Activated CD4-positive, CD25-positive, alpha-beta regulatory T cell treated with anti-CD3 and anti-CD28 coated beads, Interleukin-2, amount 50 U/mL, for 72 hours (primary cell): ENCODE measurements around the gene WASF2.
"Not testable (repeated sequence)": the region's sequence is repeated elsewhere in the genome, so short reads cannot be mapped to it uniquely, and the experiment has no call there.

ENCODE experiments used
- DNase-seq: peaks from one replicate; pipeline ENCODE4 v3.0.0; 2021

WASF2 gene, protein sequence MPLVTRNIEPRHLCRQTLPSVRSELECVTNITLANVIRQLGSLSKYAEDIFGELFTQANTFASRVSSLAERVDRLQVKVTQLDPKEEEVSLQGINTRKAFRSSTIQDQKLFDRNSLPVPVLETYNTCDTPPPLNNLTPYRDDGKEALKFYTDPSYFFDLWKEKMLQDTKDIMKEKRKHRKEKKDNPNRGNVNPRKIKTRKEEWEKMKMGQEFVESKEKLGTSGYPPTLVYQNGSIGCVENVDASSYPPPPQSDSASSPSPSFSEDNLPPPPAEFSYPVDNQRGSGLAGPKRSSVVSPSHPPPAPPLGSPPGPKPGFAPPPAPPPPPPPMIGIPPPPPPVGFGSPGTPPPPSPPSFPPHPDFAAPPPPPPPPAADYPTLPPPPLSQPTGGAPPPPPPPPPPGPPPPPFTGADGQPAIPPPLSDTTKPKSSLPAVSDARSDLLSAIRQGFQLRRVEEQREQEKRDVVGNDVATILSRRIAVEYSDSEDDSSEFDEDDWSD

DNA sequence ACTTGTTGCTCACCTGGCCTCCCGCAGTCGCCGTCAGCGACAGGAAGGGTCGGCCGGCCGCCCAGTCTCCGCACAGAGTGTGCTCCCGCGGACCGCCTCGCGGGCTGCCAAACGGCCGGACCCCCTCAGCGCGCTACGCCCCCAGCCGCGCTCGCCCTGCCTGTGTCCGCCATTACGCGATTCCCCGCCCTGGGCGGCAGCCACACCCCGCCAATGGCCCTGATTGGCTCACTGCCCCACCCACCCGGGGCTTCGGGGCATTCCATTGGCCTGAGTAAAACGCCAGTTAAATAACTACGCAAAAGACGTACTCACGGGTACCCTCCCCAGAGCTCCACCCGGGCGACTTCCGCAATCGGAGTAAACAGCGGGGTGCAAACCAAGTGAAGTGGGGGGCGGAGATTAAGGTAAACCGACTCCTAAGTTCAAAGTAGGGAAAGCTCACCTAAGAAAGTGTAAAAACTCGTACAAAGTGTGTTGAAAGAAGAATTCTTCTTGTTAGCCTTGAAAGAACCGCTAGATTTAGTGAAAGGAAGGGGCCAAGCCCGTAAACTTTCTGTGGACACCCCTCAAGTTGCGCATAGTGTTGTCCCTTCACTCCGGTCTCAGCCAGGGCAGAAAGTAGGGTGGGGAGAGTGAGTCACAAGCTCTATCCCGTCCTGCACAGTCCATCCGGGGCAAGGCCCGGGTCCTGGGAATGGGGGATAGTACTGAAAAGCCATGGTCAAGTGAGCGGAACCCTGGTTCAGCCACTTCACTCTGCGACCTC lies at the start of gene WASF2:
WASF2 (minus strand) TSS at position 195 of the 769 bp plus-strand sequence. CDS start 61,277 bp downstream, outside the sequence.
- DNase-seq: peak; percentile 96

DNA sequence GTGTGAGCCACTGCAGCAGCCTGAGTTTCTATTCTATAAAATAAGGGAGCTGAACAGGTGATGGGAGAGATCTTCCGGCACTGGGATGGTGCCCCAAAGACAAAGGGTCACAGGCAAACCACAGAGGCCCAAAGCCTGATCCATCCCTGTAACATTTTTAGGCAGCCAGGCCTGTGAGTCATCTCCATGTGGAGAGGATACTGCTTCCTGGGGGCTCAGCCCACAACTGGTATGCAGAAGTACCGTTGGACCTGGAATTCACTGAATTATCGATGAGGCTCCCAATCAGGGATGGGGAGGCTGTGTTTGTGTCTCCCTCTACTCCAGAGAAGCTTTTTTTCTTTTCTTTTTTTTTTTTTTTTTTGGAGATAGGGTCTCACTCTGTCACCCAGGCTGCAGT lies 48.8 kb upstream of the WASF2 start:
- DNase-seq: no peak

DNA sequence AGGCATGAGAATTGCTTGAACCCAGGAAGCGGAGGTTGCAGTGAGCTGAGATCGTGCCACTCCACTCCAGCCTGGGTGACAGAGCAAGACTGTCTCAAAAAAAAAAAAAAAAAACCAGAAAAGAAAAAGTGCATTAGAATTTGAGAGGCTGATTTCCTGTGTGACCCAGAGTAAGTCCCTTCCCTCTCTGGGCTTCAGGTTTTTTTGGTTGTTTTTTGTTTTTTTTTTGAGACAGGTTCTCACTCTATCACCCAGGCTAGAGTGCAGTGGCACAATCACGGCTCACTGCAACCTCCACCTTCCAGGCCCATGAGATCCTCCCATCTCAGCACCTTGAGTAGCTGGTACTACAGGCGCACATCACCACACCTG lies 48.3 kb upstream of the WASF2 start:
- not testable (repeated sequence) for DNase-seq

DNA sequence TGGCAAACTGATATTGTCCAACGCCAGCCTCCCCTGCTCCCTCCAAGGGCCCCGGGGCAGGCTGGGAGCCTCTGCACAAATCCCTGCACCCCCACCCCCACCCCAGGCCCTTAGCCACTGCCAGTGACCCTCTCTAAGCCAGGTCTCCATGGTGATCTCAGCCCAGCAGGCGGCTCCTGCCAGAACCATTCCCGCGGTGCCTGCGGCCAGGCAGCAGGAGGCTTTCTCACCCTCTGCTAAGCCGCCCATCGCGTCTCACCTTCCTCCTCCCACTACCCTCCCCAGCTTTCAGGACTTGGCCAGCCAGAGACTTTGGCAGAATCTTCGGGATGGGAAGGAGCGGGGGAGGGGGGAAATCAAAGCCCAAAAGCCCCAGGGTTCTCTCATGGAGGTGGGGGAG lies 46.8 kb upstream of the WASF2 start:
- no peak for DNase-seq

DNA sequence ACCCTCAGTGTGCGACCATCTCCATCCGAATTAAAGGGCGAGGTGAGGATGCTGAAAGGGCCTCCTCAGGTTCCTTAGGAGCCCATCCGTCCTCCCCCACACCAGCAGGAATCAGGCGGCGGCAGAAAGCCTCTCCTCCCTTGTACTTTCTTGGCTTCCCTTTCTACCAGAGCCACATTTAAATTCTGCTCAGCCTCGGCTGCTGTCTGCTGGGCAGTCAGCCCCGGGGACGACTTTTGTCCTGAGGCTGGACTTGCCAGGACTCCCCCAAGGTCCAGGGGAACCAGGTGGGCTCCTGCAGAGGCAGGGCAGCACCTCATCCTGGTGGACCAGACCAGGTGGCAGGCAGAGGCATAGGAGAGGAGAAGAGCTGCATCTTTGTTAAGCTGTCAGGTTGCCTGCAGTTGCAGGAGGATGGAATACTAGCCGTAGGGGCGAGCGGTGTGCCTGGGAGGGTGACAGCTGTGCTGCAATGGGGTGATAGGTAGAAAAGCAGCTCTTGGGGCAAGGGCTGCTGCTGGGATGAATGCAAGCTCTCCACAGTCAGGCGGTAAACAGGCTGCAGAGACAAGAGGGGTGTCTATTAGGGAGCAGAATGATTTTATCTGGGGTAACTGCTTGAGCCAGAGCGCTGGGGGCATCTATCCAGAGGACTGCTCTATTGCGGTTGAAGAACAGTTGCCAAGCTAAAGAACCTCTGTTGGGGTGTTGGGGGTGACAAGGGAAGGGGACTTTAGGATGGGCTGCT lies 46.2 kb upstream of the WASF2 start:
- no peak for DNase-seq

DNA sequence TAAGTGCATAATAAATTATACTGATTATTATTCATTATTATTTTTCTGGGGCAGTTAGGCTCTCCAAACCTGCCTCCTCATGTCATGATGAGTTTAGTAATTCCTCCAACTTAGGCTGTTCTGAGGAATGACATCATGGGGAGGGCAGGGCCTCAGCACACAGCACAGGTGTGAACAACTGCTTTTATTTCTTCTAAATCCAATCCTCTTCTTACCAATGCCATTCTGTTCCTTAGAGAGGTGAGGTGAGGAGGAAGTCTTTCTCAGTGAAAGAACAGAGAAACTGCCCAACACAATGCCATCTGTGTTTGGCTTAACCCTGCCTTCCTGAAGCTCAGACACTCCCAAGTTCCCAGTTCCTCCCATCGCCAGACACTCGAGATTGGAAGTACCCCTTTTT lies 45.4 kb upstream of the WASF2 start:
- no peak for DNase-seq

DNA sequence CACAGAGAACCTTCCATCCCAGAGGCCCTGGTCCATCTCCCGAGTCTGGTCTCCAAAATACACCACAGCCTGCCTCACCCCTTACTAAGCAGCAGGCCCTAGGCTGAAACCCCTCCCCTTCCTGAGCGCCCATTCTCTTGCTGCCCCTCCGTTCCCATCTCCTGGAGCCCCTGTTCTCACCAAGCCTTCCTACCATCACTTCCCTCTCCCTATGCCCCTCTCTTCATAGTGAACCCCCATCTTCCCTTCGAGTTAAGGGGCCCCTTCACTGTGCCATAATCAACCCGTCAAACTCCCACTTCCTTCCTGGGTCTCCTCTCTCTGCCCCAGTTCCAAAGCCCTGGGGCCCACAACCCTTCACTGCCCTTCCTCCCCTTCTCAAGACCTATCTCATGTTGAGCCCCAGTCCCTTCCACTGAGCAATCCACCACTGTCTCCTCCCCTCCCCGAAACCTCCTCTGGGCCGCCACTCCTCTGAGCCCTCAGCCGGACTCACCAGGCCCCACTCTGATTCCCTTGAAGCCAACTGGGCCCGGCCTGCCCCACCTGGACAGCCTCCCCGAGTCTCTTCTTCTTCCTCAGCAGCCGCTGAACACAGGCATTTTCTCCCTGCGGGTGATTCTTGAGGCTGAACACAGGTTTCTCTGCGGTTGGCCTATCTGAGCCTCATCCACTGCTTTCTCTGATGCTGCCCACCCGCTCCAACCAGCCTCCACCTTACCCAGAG lies 42.2 kb upstream of the WASF2 start:
- DNase-seq: no peak

DNA sequence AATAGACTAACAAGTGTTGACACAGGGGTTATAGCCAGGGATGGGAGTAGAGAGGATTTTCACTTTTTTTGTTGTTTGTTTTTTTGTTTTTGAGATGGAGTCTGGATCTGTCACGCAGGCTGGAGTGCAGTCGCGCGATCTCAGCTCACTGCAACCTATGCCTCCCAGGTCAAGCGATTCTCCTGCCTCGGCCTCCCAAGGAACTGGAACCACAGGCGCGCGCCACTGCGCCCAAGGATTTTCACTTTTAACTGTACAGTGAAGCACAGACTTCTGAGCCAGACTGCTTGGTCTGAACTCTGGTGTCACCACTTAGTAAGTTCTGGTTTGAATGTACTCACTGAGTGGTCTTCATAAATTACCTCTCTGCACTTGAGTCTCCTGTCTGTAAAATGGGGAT lies 40.2 kb upstream of the WASF2 start:
- DNase-seq: no peak

DNA sequence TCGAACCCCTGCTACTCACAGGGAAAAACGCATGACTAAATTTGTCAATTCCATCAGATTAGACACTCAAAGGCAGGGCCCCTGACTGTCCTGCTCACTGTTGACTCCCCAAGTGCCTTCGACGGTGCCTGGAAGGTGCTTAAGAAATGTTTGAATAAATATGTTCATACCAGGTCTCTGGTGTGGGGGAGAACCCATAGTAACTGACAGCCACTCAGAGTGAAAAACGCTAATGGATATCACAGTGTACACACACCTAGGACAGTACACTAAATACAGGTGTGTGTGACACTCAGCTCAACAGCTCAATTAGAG lies 39.7 kb upstream of the WASF2 start:
- DNase-seq: no peak

DNA sequence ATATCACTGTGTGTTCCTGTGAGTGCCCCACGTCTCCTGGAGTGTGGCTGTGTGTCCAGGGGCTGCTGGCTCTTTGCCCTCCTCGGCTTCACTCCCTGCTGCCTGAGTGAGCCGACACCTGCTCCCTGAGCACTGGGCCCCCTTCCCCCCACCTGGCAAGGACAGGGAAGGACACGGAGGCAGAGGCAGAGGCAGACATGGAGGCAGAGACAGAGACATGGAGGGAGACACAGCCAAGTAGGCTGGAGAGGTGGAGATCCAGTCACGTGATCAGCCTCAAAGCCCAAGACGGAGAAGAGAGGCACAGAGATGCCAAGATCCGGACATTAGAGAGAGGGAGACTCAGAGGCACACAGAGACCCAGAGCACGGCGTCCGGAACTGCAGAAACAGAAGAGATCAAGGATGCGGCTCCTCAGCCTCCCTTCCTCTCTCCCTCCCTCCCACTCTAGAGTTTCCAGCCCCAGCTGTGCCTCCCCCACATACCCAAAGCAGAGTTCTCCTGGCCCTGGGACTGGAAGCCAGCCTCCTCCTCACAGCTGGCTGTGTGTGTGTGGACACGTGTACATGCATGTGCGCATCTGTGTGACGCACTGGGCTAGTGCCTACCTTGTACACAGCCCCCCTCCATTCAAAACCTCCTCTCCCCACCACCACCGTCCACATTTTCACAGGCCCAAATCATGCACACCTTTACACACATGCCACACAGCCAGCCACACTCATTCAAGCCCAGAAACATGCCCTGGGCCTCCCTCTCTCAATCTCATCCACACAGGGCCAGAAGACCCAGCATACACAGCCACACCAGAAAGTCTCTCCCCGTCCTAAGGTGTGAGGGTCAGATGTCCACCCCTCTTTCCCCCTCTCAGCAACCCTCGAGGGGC lies 39.1 kb upstream of the WASF2 start:
- DNase-seq: no peak

DNA sequence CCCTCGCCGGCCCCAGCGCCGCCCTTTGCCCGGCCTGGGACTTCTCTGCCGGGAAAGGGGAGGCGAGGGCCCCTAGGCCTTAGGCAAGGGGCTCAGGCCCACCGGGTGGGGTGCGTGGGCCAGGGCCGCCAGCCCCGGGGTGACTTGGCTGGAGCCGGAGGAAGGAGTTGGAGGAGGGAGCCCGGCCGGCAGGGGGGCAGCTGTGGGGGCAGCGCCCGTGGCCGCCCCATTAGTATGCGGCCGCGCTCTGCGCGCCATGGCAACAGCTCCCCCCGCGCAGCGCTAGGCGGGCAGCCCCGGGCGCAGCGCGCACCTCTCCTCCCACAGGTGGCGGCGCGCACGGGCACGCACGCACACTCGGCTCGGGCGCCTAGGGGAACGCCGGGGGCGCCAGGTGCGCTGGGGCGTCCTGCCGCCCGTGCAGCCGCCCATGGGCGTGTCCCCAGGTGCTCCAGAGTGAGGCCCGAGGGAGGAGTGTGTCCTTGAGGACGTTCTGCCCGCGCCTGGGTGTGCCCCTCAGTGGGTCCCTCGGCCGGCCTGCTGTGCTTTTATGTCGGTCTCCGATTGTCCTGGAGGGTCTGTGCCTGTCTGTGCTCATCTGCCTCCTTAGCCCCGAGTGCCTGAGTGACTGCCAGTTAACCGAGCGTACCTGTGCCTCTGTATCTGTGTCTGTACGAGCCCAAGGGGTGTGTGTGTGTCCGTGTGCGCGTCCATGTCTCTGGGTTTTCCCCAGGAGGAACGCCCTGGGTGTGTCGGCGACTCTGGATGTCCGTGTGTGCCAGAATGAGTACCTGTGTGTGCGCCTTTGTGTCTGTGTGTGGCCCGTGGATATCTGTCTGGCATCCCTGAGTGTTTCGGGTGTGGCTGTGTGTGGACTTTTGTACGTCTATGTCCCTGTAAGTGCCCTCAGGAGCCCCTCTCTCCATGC lies 38.2 kb upstream of the WASF2 start:
- DNase-seq: peak; percentile 53

DNA sequence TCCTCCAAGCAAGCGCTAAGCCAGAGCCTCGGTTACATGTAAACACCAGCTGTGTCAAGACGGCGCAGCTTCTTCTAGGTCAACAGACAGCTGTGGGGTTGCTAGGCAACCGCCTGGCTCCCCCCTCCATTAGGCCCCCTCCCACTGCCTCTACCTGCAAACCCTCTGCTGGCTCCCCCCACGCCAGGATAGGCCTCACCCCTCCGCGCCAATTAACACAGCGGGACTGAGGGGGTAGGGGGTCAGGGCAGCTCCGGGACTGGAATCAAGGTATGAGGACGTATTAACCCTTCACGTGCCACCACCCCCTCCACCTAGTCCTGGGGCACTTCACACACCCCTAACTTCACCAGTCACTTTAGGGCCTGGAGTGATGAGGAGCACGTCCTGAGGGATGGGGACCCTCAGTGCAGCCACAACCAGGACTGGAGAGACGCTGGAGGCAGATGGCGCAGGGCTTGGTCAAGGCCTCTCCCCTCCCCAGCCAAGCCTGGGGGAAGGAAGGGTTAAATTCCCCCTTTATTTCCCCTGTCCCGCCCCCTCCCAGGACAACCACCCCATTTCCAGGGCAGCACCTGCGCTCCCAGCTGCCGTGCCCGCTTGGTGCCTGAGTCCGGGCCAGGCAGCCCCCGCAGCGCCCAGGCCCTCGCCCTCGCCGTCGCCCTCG lies 37.4 kb upstream of the WASF2 start:
- DNase-seq: no peak

DNA sequence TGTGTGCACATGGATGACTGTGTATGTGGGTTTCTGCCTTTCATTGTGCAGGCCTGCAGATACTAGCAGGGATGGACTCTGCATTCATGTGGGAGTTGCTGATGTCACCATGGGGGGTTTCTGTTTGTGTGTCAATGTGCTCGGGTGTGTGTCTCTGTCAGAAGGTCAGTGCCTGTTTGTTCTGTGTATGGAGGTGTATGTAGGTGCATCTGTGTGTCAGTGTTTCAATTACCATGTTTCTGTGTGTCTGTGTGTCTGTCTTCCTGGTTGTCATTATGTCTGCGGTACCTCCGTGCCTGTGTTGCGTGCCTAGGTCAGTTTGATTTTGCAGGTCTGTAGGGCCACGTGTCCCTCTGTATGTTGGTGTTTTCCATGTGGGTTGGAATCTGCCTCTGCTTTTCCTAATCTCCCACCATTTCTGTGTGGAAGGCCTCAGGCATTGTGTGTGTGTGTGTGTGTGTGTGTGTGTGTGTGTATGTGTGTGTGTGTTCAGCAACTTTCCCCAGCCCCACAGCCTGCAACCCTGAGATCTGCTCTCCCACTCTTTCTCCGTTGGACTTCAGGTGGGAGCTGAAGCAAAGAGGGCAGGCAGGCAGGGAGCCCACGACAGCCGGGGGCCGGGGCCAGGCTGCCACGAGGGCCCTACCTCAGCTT lies 36.7 kb upstream of the WASF2 start:
- DNase-seq: no peak

DNA sequence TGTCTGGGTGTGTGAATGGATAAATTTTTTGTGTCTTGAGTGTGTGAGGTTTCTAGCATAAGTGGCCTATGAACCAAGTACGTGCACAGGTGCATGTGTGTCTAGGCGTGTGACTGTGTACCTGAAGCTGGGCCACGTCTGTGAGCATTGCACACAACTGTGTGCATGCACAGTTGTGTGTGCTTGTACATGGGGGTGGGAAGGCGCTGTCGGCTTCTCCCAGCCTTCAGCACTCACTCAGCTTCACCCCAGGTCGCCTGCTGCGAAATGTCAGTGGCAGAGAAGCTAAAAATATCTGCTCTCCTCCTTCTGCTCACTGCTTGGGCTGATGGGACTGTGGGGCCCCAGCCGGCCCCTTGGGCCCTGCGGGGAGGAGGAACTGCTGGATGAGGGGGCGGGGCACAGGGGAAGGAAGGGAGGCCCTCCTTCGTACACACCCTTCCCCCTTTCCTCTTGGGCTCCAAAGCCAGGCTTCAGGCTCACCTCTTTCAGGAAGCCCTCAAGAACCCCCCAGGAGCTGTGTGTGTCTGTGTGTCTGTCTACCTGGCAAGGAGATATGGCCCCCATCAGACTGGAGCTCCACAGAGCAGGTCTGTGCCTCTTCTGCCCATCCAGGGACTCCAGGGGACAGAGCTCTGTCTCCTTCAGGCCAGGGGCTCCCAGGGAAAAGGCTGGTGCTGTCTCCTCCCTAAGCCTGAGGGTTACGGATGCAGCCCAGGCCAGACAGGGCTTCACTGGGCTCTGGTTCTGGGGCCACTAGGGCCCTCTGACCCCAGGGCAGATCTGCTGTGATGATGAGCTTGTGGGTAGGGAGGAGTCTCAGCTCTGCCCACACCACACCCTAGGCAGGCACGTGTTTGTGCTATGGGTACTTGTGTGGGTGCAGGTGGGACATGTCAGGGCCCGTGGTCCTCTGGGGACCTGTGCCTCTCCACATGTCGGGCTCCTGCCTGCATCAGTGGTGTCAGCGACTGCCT lies 35.6 kb upstream of the WASF2 start:
- no peak for DNase-seq

DNA sequence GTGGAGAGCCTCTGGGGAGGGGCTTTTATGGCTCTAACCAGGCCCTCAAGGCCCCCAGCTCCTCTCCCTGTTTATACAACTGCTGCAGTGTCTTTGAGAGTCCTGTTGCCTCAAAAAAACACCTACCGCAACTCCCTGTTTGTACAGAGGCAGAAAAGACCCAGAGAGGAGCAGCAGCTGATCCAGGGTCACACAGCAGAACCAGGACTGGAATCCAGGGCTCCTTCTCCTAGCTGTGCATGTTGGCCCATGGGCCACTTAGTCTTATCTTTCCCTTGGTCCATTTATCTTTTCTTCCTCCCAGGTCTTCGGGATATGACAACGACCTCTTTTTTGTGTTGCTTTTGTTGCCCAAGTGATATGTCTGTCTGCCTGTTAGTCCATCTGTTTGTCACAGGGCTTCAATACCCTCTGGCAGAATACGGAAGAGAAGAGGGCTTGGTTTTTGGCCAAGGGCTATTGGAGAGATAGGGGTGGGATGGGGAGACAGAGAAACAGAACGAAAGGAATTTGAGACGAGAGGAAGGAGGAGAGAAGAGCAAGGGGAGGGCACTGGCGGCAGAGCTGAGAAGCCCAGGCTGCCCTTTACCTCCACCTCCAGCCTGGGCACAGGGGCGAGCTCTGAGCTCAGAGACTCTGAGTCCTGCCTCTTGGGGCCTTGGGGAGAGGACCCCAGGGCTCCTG lies 33.5 kb upstream of the WASF2 start:
- DNase-seq: no peak

DNA sequence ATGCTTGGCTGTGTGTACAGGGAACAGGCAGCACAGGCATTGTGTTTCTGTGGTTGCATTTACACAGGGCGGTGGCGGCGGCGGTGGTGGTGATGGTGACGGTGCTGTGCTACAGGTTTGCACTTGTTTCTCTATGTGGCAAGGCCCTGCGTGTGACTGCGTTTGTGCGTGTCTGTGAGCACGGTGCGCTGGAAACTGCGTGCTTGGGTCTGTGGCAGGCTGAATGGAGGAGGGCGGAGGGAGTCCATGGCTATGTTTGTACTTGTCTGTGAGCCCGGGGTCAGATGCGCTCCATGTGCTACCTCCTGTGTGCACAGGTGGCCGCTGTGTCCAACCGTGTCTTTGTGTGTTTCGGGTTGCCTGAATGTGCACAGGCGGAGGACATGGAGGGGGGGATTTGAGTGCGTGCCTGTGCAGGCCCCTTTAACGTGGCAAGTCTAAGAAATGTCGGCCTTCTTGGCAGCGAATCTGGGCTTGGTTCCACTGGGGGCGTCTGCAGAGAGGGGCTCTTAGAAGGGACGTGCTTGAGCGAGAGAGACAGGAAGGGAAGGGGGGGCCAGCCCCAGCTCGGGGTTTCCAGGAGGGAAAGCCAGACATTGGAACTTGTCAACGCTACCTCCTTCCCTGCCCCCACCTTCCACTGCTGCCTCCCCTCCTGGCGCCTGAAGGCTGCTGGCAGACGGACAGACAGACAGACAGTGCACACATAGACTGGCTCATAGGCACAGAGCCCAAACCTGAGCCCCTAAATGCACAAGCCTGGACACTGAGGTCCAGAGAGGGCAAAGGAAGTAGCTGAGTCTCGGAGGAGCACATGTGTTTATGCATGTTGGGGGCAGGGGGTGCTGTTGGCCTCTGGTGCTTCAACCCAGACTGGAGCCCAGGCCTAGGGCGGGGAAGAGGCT lies 32.7 kb upstream of the WASF2 start:
- DNase-seq: peak; percentile 73
